CD4-positive, alpha-beta T cell (primary cell): ENCODE data around the gene ATG2A. TPM values are rescaled to one million over a fixed set of nuclear protein-coding genes. Genes with fewer than 3 reads are reported as not detected.
A peak's percentile ranks its signal among the peaks of the same experiment; 100 is the strongest.

Source experiments
- ATAC-seq: fragments of 200-7000 bp; cut with Tn5 transposase; one replicate; pipeline ENCODE4 v1.10.0; 2022; ENCODE audit warnings: mild to moderate bottlenecking; ENCODE audit not compliant: poor library complexity
- CTCF ChIA-PET: fragments of 350-600 bp; sonication (Branson Sonifier 250); formaldehyde crosslinking; loops from one replicate; lab custom pipeline; 2021; ENCODE audit warnings: antibody characterized with exemption, inconsistent platforms; lab: Charles Lee
- POLR2A ChIA-PET: fragments of 350-600 bp; sonication (Branson Sonifier 250); formaldehyde crosslinking; loops from one replicate; lab custom pipeline; 2021; ENCODE audit warnings: antibody characterized with exemption, inconsistent platforms; lab: Charles Lee
- DNase-seq, 14 experiments: peaks; one replicate each; pipeline ENCODE4 v3.0.0-alpha.2; 2013 to 2020; ENCODE audit warnings: mixed read lengths in 2 of 14
- H3K27ac ChIP-seq, 2 donors: one replicate each; pipeline versions ENCODE4 v1.5.1 to v1.7.0; 2013; ENCODE audit warnings: low read length in 2 of 2, low read depth in 1 of 2, mild to moderate bottlenecking in 1 of 2
- H3K27me3 ChIP-seq, 2 experiments: 1 replicate in 1 of 2; 2 replicates in 1 of 2; pipeline versions ENCODE4 v1.6.1 to v1.7.0; 2013; ENCODE audit warnings: low read length in 2 of 2, control low read depth in 1 of 2, mild to moderate bottlenecking in 1 of 2, moderate library complexity in 1 of 2; ENCODE audit not compliant: insufficient read depth in 2 of 2, control insufficient read depth in 1 of 2
- H3K36me3 ChIP-seq: one replicate; pipeline ENCODE4 v1.6.1; 2013; ENCODE audit warnings: low read length, control low read depth; ENCODE audit not compliant: insufficient read depth
- H3K4me1 ChIP-seq: one replicate; pipeline ENCODE4 v1.6.1; 2013; ENCODE audit warnings: low read length, control low read depth; ENCODE audit not compliant: insufficient read depth
- H3K4me3 ChIP-seq: one replicate; pipeline ENCODE4 v1.5.1; 2013; ENCODE audit warnings: mild to moderate bottlenecking, low read length, moderate library complexity
- H3K9me3 ChIP-seq, 2 experiments: 1 replicate in 1 of 2; 2 replicates in 1 of 2; pipeline versions ENCODE4 v1.6.1 to v1.7.0; 2013; ENCODE audit warnings: low read length in 2 of 2, mild to moderate bottlenecking in 2 of 2, control low read depth in 1 of 2, moderate library complexity in 1 of 2; ENCODE audit not compliant: control insufficient read depth in 1 of 2, insufficient read depth in 1 of 2
- H3K27ac Mint-ChIP-seq: one replicate; pipeline ENCODE4 v1.8.0; 2020; ENCODE audit warnings: mixed read lengths
- H3K27me3 Mint-ChIP-seq: one replicate; pipeline ENCODE4 v1.8.0; 2021; ENCODE audit warnings: mixed read lengths
- H3K36me3 Mint-ChIP-seq: one replicate; pipeline ENCODE4 v1.8.0; 2021; ENCODE audit warnings: low read depth, mixed read lengths
- H3K4me1 Mint-ChIP-seq: one replicate; pipeline ENCODE4 v1.8.0; 2021; ENCODE audit warnings: low read depth, mixed read lengths
- H3K4me3 Mint-ChIP-seq: one replicate; pipeline ENCODE4 v1.8.0; 2020; ENCODE audit warnings: mild to moderate bottlenecking, mixed read lengths
- H3K9me3 Mint-ChIP-seq: one replicate; pipeline ENCODE4 v1.8.0; 2020; ENCODE audit warnings: mixed read lengths
- intact Hi-C, 2 experiments: fragments of 100-400 bp; cut with DNase I in 1 of 2; cut with micrococcal nuclease in 1 of 2; formaldehyde crosslinking; loops; one replicate each; pipeline versions ENCODE4 v1.15.1 to v1.9.0; 2023 to 2025; cut with DNase I, micrococcal nuclease
- total RNA-seq, 174 experiments: library from RNA in 2 of 174; stranded (reverse) in 2 of 174; gene quantifications; one replicate each; pipeline ENCODE4 v1.2.3 and lab custom pipeline; 2021 to 2026
- TF ChIP-seq, protein P1 (sequence below): fragments of 200-600 bp; IDR thresholded peaks from one replicate; pipeline ENCODE4 v1.8.0; 2022; ENCODE audit warnings: antibody characterized with exemption, mild to moderate bottlenecking

Gene ATG2A
- total RNA-seq, 2 experiments from 2014 or later, result 189 to 198 TPM

DNA sequence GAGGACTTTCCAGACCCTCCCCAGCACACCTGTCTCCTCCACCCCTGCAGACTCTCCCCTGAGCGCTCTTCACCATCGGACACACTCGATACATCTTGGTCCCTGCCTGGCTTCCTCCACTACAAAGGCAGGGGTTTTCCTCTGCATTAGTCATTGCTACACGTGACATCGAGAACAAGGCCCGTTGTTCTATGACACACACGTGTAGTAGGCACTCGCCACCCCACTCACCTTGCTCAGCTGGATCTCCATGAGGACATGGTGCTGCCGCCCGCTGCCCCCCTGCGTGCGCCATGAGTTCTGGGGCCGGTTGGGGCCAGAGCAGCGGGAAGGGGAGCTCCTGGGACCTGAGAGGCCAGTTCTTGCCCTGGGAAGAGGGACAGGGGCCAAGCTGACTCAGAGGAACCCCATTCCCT lies 16.7 kb downstream of the ATG2A start:
- CTCF ChIA-PET, result interaction anchor here (1.3 to 2.2 kb wide), 2 partner anchors 12 to 53 kb away, joined by 4 to 12 read pairs; no protein-coding TSS in a partner anchor
- Histone ChIP-seq H3K27me3 (no peaks in the 10 kb centered on the region), H3K27ac (peak overlapping the region; percentile 68 to 73), H3K4me1 (peaks cover 20% of the 10 kb centered on the region), H3K9me3 (no peaks in the 10 kb centered on the region), H3K36me3 (peaks cover 52% of the 10 kb centered on the region), H3K4me3 (no peak overlapping the region)
- Mint-ChIP-seq H3K27ac (peak overlapping the region; percentile 77), H3K27me3 (no peaks in the 10 kb centered on the region), H3K36me3 (peaks cover 61% of the 10 kb centered on the region), H3K4me3 (peak overlapping the region; percentile 36), H3K4me1 (peaks cover 13% of the 10 kb centered on the region), H3K9me3 (no peaks in the 10 kb centered on the region)
- TF ChIP-seq, protein P1, sequence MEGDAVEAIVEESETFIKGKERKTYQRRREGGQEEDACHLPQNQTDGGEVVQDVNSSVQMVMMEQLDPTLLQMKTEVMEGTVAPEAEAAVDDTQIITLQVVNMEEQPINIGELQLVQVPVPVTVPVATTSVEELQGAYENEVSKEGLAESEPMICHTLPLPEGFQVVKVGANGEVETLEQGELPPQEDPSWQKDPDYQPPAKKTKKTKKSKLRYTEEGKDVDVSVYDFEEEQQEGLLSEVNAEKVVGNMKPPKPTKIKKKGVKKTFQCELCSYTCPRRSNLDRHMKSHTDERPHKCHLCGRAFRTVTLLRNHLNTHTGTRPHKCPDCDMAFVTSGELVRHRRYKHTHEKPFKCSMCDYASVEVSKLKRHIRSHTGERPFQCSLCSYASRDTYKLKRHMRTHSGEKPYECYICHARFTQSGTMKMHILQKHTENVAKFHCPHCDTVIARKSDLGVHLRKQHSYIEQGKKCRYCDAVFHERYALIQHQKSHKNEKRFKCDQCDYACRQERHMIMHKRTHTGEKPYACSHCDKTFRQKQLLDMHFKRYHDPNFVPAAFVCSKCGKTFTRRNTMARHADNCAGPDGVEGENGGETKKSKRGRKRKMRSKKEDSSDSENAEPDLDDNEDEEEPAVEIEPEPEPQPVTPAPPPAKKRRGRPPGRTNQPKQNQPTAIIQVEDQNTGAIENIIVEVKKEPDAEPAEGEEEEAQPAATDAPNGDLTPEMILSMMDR, result no peak
- peak; percentile 89 for ATAC-seq
- intact Hi-C loops, result no loop called here
- DNase-seq, result peak; percentile 44 to 92 (median 62)
- POLR2A ChIA-PET, result interaction anchor here (1.1 kb wide), 1 partner anchor 52 kb away, joined by 3 read pairs; no protein-coding TSS in a partner anchor

DNA sequence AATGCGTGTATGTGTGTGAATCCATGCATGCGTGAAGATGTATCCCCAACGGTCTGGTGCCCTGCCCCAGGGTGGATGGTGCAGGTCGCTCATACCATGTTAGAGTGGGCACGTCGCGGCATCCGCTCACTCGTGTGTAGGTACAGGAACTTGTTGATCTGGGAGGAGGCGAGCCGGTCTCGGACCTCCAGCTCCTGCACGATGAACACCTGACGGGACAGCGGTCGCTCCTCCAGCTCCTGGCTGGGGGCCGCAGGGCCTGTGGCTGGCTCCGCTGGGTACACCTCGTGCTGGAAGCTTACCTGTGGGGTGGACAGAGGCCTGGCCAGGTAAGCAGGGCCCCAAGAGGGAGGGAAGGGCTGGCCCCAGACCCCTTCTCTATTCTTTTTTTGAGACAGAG lies 18.5 kb downstream of the ATG2A start:
- DNase-seq (no peak), ATAC-seq (no peak)
- Mint-ChIP-seq H3K27ac (no peak overlapping the region), H3K27me3 (no peaks in the 10 kb centered on the region), H3K36me3 (peaks cover 56% of the 10 kb centered on the region), H3K4me1 (peaks cover 13% of the 10 kb centered on the region), H3K9me3 (no peaks in the 10 kb centered on the region), H3K4me3 (no peak overlapping the region)
- Histone ChIP-seq H3K4me3 (no peak overlapping the region), H3K4me1 (peaks cover 30% of the 10 kb centered on the region), H3K36me3 (peaks cover 51% of the 10 kb centered on the region), H3K9me3 (no peaks in the 10 kb centered on the region), H3K27me3 (no peaks in the 10 kb centered on the region), H3K27ac (no peak overlapping the region)
- TF ChIP-seq, protein P1, result no peak
- CTCF ChIA-PET, result no interaction called here
- intact Hi-C loops, result loop anchor here in 1 of 2 experiments (10.0 kb wide), 1 partner anchor 114 kb away; no protein-coding TSS in a partner anchor
- POLR2A ChIA-PET, result no interaction called here

DNA sequence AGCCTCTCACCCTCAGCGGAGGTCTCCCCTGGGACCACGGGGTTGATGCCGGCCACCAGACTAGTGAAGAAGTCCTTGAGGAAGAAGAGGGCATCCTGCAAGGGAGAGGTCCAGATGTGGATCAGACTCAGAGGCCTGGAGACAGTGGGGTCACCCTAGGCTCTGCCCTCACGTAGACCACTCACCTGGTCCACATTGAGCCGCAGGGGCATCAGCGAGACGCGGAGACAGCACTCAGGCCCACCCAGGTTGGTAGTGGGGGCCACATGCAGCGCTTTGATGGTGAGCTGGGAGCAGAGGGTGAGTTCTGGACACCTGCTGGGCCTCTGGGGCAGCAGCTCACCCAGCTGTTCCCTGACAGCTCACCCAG lies 18.9 kb downstream of the ATG2A start:
- H3K36me3 ChIP-seq, result peaks cover 48% of the 10 kb centered on the region
- POLR2A ChIA-PET, result no interaction called here

More for the DNA sequence above, 18.9 kb downstream of the ATG2A start:
- Histone ChIP-seq H3K4me3 (no peak overlapping the region), H3K4me1 (peaks cover 31% of the 10 kb centered on the region), H3K27ac (no peak overlapping the region), H3K9me3 (no peaks in the 10 kb centered on the region), H3K27me3 (no peaks in the 10 kb centered on the region)
- H3K4me1 Mint-ChIP-seq, result peaks cover 13% of the 10 kb centered on the region
- DNase-seq (no peak), ATAC-seq (no peak)
- no peak overlapping the region for H3K27ac Mint-ChIP-seq
- intact Hi-C loops, result loop anchor here in 1 of 2 experiments (10.0 kb wide), 1 partner anchor 113 kb away; no protein-coding TSS in a partner anchor
- H3K27me3 Mint-ChIP-seq, result no peaks in the 10 kb centered on the region
- no peak overlapping the region for H3K4me3 Mint-ChIP-seq
- H3K9me3 Mint-ChIP-seq, result no peaks in the 10 kb centered on the region
- peaks cover 56% of the 10 kb centered on the region for H3K36me3 Mint-ChIP-seq
- TF ChIP-seq, protein P1, result no peak
- CTCF ChIA-PET, result no interaction called here
